ENCODE data around the gene LNPEP.

LNPEP gene

DNA sequence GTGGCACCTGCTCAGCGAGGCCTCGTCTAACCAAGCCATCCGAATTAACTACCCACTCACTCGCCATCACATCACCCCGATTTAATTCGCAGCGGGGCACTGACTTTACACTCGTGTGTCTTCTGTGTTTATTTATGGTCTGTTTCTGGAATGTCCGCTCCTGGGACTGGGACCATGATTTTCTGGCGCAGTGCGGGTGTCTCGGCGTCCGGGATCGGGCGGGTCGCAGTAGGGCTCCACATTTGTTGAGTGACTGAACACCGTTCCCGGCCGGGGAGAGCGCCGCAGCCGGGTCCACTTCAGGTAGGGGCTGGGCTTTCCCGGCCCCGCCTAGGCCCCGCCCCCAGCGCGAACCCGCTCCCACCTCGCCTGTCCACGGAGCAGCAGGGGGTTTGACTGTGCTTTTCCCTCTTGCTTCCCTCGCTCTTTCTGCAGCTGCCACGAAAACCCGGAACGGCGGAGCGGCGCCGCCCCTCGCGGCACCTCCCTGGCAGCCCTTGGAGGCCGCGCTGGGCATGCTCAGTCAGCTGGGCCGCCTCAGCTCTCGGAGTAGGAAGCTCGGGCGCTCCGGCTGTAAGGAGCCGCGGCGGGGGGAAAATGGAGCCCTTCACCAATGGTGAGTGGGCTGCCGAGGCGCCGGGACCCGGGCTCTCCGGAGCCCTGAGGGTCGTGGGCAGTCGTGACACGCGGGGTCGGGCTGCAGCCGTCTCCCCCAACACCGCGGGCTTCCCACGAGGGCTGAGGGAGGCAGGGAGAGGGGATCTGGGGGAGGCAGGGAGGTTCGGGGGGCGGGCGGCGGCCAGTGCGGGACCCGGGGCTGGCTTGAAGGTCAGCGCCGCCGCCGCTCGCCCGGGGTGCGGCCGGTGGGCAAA, at the start of gene LNPEP:
LNPEP (plus strand) TSS at position 522 of the 872 bp plus-strand sequence; CDS start at position 598, 76 bp downstream.
- peak; percentile 90 for DNase-seq (ENCODE audit: low spot score)

DNA sequence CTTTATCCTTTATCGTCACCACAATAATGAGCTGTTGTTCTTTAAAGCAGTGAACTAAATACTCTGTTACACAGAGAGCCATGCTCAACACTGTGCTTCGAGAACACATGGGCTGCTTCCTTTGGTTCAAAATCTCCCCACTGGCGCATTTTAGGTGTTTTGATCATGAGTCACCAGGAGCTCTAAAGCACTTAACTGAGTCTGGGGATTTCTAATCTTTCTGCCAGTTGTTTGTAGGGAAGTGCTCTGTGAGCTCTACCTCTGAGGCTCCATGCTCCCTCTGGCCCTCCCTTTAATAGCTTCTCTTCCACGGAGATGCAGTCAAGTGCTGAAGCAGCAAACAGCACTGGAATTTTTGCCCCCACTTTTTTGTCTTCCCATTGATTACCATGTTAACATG, 42.5 kb upstream of the LNPEP start:
- DNase-seq (ENCODE audit: low spot score), result peak; percentile 40

DNA sequence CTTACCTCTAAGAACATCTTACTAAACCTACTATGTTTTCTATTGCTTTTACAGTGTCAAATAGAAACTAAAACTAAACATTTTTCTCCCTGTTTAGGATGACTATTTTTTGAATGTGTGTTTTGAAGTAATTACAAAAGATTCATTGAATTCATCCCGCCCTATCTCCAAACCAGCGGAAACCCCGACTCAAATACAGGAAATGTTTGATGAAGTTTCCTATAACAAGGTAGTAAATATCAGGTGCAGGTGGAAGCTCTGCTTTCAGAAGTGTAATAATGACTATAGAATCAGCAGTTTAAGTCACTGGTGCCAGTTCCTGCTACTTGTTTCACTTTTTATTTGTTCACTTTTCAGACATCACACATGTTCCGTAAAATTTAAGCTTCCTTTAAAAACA, 39.6 kb upstream of the LNPEP start:
- DNase-seq (ENCODE audit: low spot score), result no peak

DNA sequence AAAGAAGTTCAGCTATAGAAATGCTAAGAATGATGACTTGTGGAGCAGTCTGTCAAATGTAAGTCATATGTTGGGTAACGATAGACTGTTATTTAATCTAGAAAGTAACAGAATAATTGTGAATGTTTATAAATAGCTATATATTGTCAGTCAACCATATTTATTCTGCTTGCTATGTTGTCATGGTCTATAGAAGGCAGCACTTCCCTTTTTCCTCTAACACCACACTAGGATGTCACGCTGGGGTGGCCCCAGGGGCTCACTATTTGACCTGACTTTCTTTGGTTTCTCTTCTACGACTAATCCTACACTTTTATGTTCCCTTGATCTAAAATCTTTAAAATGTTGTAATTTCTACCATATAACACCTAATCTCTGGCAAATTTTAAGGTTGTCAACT, 39.1 kb upstream of the LNPEP start:
- no peak for DNase-seq (ENCODE audit: low spot score)

DNA sequence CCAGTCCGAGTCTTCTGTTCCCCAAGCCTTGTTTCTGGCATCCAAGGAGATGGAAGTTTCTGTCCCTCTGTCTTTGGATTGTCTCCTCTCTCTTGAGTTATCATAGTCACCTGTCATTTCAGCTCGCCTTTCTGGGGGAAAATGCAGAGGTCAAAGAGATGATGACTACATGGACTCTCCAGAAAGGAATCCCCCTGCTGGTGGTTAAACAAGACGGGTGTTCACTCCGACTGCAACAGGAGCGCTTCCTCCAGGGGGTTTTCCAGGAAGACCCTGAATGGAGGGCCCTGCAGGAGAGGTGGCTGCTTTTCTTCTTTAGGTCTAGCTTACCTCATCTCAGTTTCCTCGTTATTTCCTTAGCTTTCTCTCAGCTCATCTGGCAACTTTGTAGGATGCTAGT, 34.5 kb upstream of the LNPEP start:
- DNase-seq (ENCODE audit: low spot score), result no peak

DNA sequence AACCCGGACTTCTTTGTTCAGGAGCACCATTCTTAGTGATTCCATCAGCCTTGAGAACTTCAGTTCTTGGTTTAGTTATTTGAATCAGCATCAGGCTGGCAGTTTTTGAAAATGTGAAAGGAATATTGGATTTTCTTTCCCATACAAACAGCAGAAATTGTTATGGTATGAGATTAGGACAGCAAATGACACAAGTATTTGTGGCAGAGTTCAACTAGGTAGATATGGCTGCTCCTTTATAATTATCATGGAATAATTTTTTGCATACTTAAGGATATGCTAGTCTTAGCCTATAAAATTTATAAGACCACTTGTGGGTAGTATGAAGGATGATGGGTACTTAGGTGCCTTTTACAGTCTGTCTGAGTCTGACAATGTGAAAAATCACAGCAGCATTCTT, 34.0 kb upstream of the LNPEP start:
- no peak for DNase-seq (ENCODE audit: low spot score)

DNA sequence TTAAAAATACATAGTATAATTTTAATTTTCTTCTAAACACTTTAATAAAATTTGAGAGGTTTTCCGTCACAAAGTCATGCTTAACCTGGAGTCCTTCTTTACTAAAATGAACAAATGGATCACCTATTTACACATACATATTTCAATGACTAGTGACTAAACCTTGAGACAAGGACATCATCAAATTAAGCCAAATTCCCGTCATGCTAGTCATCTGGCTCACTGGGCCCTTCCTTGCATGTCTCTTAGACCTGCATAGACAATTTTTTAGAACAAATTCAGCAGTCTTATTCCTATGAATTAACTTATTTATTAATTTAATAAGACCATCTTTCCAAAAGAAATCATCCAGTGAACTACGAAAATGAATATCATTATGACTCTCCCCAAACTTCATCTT, 33.0 kb upstream of the LNPEP start:
- no peak for DNase-seq (ENCODE audit: low spot score)

DNA sequence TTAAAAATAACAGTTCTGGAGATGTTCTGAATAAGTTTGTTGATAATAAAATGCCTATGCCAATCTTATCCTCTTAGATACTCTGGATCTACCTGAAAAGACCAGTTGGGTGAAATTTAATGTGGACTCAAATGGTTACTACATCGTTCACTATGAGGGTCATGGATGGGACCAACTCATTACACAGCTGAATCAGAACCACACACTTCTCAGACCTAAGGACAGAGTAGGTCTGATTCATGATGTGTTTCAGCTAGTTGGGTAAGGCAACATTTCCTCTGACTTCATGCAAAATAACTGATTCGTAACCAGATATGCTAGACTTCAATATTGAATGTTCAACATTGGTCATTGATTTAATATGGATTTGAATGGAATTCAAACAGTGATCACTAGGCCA, 32.6 kb upstream of the LNPEP start:
- no peak for DNase-seq (ENCODE audit: low spot score)

DNA sequence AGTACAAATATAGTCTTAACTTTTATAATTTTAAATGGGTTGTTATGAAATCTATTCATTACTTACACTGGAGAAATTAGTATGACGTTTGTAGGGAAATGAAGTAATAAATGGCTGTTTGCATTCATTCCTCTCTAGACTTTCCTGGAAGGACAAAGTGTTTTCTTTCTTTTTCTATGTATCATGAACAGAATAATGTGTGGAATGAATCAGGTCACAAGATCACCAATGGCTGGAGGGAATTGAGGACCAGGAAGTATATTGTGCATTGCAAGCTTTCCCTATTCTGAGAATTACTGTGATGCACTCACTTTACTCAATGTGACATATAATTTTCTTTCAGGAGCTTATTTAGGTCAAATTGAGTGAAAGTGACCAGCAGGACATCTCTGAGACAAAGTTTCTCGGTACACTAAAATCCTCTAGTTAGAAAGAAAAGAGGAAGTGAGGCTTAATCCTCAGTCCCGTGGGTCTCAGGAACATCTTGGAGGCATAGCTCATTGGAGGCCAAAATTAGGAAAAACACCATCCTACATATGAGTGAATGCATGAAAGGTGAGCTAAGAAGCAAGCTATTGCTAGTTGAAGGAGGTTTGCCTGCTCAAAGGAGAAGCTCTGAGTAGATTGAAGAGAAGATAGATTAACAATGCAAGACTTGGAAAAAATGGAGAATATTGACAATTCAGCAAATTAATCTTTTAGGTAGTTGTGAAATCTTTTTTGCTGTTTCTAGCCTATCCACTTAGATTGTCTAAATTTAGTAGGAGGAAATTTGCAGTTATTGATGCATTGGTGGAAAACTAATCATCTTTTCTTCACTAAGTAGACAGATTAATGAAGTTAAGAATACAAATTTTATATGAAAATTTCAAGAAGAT, 31.6 kb upstream of the LNPEP start:
- DNase-seq (ENCODE audit: low spot score), result no peak

DNA sequence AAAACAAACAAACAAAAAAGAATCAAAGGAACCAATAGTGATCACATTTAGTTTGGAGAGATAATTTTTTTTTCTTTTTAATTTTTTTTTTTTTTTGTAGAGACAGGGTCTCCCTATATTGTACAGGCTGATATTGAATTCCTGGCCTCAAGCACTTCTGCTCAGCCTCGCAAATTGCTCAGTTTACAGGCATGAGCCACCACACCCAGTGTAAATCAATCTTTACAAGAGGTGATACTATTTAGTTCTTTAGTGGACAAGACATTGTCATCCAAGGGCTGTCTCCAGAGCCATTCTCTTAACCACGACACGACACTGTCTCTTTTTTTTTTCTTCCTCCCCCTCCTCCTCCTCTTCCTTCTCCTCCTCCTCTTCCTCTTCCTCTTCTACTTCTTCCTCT, 30.0 kb upstream of the LNPEP start:
- no peak for DNase-seq (ENCODE audit: low spot score)

DNA sequence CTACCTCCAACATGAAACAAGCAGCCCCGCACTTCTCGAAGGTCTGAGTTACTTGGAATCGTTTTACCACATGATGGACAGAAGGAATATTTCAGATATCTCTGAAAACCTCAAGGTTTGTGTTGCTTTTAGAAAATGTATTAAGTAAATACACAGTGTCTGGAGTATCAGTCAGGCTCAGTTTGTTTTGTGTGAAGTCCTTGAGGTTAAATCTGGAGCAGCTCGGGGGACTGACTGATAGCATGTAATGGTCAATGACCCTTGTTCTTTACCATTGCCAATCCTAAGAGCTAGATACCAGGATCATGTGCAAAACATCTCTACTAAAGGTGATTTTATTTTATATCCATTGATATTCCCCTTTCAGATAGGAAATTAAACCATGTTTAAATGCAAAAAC, 26.9 kb upstream of the LNPEP start:
- no peak for DNase-seq (ENCODE audit: low spot score)

DNA sequence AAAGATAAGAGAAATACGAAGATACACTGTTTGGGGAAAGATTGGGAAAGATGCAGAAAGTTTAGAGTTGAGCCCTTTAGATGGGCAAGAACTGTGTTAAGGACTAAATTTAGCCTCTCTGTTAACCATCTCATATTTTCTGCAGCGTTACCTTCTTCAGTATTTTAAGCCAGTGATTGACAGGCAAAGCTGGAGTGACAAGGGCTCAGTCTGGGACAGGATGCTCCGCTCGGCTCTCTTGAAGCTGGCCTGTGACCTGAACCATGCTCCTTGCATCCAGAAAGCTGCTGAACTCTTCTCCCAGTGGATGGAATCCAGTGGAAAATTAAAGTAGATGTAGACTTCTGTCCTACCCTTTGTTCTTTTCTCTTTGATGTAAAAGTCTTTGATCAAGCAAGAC, 26.4 kb upstream of the LNPEP start:
- no peak for DNase-seq (ENCODE audit: low spot score)

DNA sequence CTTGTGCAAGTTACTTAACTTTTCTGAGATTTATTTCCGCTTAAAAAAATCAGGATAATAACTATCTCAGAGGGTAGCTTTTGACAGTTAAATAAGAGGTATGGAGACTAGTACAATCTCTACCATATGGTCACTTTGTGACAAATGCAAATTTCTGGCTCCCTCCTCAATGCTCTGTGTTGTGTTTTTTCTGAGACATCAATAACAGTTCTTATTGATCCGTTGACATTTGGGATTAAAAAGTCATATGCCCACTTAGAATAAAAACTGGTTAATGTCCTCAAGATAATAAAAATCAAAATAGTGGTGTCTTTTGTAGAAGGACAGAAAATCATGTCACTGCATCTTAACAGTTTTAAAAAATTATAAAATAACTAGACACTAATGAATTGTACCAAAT, 24.7 kb upstream of the LNPEP start:
- no peak for DNase-seq (ENCODE audit: low spot score)

DNA sequence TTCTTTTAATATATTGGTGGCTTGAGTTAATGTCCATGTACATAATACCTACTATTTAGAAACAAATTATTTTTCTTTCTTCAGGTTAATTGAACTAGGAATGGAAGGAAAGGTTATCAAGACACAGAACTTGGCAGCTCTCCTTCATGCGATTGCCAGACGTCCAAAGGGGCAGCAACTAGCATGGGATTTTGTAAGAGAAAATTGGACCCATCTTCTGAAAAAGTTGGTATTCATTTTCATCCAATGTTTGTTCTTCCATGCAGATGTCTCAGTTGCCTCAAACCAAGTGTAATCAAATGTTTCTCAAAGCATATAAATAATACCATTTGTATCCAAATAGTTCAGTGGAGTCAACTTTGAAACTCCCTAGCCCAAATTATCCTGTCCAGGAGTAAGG, 22.6 kb upstream of the LNPEP start:
- no peak for DNase-seq (ENCODE audit: low spot score)

DNA sequence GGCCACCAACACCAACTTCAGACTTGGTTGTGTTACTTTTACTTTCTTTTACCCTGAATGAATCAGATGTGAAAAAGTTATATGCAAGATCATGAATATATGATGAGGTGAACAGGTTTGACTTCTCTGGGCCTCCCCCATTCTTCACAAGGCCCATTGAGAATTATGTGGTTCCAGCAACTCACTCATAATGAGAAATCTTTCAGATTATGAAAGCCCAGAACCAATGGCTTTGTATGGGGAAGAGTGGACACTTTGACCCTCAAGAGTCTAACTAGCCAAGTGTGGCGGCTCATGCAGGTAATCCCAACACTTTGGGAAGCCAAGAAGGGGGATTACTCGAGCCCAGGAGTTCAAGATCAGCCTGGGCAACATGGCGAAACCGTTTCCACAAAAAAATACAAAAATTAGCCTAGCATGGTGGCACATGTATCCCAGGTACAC, 16.1 kb upstream of the LNPEP start:
- no peak for DNase-seq (ENCODE audit: low spot score)

DNA sequence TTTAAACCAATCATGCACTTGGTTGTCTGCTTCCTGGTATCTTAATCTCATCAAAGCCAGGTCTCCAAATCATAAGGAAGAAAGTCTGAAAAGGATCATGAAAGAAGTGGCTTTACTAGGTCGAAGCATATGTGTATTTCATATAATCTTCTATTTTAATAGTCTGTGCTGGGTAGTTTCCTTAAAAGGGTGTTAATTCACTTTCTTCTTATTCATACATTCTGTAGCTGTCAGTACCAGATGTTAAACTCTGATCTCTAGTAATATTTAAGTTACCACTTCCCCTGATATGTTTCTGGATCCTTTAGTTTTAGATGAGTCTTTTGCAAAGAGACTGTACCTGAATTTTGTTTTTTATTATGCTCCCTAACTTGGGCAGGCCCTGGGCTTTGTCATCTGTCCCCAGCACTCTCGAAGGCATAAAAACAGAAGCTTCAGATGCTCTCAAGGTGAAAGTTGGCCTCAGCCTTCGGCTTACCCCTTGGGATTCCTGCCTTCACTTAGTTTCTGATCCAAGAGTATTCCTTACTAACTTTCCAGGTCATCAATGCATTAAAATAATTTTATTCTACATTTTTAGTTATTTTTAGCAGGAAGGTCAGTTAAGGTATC, 15.0 kb upstream of the LNPEP start:
- DNase-seq (ENCODE audit: low spot score), result no peak

DNA sequence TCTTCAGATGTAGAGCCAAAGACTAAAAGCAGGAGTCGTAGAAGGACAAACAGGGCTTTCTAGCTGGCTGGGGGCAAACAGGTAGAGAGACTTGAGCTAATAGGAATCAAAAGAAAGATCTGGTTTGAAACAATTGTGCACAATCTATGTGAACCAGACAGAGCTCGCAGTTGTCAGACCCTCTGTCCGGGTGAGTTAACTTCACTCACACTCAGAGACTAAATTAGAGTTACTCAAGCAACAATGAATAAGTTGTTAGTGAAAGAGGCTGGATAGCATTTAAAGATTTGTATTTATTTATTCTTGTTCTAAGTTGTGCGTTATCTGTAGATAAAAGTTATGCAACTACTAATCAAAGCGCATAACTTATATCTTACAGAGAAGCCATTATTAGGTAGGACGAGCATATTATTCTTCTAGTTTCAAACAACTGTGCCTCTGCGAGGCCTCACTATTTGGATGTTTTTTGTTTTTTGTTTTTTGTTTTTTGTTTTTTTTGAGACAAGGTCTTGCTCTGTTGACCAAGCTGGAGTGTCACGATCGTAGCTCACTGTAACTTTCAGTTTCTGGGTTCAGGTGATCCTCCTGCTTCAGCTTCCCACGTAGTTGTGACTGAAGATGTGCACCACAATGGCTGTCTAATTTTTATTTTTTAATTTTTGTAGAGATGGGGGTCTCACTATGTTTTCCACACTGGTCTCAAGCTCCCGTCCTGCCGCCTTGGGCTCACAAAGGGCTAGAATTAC, 13.2 kb upstream of the LNPEP start:
- no peak for DNase-seq (ENCODE audit: low spot score)

DNA sequence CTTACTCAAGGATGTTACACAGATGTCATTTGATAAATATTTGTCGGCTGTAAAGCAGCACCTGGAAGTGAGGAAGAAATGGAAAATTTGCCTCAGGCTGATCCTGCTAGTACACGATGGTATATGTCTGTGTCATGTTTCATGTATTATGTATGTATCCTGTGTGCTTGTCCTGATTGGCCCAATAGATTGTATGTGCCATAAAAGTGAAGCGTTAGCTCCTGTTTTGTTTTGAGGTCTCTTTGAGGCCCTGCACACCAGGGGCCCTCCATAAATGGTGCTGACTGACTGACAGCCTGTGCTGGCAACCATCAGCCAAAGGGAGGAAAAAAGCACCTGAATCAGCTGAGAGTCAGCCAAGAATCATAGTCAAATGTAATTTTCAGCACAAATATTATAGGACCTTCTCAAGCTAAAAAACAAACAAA, 11.8 kb upstream of the LNPEP start:
- DNase-seq (ENCODE audit: low spot score), result no peak

DNA sequence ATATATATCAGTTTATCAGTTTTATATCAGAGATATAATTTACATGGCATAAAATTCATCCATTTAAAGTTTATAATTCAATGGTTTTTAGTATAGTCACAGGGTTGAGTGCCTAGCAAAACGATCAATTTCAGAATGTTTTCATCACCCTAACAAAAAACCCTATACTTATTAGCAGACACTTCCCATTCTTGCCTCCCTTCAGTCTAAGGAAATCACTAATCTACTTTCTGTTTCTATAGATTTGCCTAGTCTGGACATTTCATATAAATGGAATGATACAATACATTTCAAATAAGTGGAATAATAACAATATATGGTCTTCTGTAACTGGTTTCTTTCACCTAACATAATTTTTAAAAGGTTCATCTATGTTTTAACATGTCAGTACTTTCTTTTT, 9.6 kb upstream of the LNPEP start:
- no peak for DNase-seq (ENCODE audit: low spot score)

DNA sequence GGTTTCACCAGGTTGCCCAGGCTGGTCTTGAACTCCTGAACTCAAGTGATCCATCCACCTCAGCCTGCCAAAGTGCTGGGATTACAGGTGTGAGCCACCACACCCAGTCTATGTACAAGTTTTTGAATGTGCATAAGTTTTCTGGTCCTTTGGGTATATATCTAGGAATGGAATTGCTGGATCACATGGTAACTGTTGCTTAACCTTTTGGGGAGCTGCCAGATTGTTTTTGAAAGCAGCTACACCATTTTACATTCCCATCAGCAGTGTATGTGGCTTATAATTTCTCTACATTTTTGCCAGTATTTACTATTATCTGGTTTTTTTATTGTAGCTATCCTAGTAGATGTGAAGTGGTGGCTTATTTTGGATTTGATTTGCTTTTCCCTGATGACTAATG, 8.9 kb upstream of the LNPEP start:
- DNase-seq (ENCODE audit: low spot score), result no peak

DNA sequence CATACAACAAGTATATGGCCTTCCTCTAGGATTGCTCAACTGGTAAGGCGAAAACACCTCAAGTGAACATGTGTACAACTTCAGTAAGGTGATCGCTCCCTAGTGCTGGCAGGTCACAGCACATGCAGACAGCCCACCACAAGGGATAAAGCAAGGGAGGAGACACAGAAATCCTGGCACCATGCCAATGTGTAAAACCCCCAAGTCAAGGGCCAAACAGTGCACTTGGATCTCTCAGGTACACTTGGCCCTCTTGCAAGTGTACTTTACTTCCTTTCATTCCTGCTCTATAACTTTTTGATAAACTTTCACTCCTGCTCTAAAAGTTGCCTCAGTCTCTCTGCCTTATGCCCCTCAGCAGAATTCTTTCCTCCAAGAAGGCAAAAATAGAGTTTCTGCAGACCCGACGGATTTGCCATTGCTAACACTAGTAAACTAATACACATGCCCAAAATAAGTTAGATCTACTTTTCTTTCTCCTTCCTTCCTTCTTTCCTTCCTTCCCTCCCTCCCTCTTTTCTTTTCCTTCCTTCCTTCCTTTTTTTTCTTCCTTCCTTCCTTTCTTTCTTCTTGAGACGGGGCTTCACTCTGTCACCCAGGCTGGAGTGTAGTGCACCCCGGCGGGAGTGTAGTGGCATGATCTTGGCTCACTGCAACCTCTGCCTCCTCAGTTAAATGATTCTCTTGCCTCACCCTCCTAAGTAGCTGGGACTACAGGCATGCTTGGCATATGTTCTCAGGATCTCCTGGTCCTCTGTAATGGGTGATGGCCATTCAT, 6.8 kb upstream of the LNPEP start:
- no peak for DNase-seq (ENCODE audit: low spot score)

Data from AG08395 (cell line).